COLO668 (cell line): ENCODE measurements around the gene SPOCK1.
"Not testable (repeated sequence)": the region's sequence is repeated elsewhere in the genome, so short reads cannot be mapped to it uniquely, and the experiment has no call there.

Source experiments
- DNase-seq: peaks from one replicate; lab custom pipeline; 2025; ENCODE audit not compliant: unreplicated experiment; lab: John Stamatoyannopoulos, UW

Gene SPOCK1

DNA sequence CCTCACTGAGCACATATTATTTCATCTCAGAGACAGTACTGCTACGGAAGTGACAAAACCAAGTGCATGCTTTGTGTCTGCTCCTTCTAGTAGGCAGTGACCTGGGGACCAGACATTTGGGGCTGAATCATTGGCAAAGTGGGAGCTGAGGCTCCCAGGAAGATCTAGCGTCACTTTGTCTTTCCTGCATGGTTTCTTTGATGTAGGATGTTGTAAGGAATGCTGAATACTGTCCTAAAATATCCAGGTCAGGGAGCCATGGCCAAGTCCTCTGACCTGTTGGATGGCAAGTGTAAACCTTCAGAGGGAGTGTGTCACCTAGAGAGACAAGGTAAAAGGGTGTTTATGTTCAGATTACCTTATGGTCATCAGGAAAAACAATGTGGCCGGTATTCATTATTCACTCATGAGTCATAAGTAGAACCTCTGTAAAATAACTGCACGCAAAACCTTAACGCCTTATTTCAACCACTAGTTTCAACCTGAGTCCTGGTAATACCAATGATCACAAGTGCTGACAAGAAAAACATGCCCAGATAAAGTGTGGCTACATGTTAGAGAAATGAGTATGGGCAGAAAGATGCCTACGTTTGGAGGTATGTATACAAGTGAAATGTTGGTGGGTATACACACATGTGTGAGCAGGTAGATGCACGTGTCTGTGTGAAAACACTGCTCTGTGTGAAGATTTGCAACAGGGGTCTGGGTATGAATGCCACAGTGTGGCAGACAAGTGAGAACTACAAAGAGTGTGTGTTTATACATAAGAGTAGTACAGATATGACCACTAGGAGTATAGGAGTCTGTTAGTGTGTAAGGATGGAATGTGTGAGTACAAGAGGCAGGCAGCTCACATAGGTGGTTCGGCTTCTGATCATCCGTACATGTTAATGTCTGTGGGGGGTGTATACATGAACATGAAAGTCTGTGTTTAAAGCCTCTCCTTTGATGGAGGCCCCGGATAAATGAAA is 263.9 kb downstream of the SPOCK1 start:
- DNase-seq, result no peak

- DNase-seq, result no peak
Observed at GRCh38 chr5:137233726-137234125, 265.4 kb downstream of the SPOCK1 start.

GRCh38 chr5:137233304-137233703 is 265.8 kb downstream of the SPOCK1 start:
- DNase-seq, result not testable (repeated sequence)

GRCh38 chr5:137231540-137231939 is 267.6 kb downstream of the SPOCK1 start:
- no peak for DNase-seq

GRCh38 chr5:137228816-137229215 is 270.3 kb downstream of the SPOCK1 start:
- DNase-seq, result no peak

GRCh38 chr5:137226081-137226480 is 273.0 kb downstream of the SPOCK1 start:
- DNase-seq, result no peak

DNA sequence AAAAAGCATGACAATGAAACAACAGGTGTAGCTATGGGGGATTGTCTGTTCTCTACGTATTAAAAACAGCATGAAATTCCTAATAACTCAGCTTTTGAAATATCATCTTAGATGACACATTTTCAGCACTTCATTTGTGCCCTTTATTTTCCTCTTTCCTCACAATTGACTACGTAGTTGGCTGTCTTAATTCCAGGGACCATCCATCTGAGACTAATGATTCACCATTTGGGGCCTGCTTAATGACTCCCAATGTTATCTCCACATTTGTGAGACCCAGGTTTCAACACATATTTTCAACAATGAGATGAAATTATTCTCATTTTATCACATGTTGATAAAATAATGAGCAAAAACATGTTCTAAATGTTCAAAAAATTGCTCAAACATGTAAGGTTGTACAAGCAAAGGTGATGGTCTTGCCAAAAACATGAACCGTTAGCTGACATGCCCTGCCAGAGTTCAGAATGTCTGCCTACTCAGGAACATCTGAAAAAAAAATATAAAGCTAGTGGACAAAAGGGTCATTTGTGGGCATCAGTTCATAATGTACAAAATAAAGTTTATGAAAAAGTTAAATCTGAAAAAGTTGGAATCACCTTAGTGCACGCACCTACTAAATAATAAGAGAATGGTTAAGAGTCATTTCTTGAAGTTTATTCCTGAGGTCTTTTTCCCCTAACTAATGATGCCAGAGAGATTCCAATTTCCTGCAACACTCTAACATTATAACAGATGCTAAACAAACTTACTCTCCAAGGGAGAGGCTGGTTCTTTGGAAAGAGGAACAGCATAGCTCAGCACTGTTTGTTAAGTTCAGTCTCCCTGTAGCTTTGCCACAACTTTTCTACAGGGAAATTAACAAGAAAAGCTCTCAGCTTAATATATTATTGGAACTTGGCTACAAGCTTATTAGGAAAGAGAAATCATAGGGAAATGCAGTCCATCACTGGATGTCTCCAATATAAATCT is 275.5 kb downstream of the SPOCK1 start:
- DNase-seq, result no peak

GRCh38 chr5:137221943-137222342 is 277.2 kb downstream of the SPOCK1 start:
- DNase-seq, result no peak

- no peak for DNase-seq
Observed at GRCh38 chr5:137220523-137220927, 278.6 kb downstream of the SPOCK1 start.

DNA sequence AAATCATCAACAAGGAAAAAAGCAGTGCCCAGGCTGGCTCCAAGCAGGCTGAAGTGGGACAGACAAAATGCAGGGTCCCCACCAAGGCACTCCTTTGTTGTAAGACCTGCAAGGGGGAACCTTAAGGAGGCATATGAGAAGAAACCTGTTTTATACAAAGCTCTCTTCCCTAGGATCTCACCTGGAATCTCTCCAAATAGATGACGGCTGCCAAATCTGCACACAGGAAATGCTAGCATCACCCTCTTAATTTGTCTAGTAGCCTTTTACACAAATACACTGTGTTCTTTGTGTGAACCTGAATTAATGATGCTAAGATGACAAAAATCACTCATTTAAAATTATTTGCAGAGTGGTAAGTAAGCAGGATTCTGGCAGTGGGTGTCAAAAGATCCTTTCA is 280.2 kb downstream of the SPOCK1 start:
- DNase-seq, result no peak

GRCh38 chr5:137218471-137218870 is 280.7 kb downstream of the SPOCK1 start:
- DNase-seq, result no peak

GRCh38 chr5:137217599-137218200 is 281.4 kb downstream of the SPOCK1 start:
- no peak for DNase-seq

GRCh38 chr5:137216976-137217598 is 282.0 kb downstream of the SPOCK1 start:
- no peak for DNase-seq

- no peak for DNase-seq
Observed at GRCh38 chr5:137215780-137216179, 283.3 kb downstream of the SPOCK1 start.

- DNase-seq, result no peak
Observed at GRCh38 chr5:137215261-137215660, 283.9 kb downstream of the SPOCK1 start.

DNA sequence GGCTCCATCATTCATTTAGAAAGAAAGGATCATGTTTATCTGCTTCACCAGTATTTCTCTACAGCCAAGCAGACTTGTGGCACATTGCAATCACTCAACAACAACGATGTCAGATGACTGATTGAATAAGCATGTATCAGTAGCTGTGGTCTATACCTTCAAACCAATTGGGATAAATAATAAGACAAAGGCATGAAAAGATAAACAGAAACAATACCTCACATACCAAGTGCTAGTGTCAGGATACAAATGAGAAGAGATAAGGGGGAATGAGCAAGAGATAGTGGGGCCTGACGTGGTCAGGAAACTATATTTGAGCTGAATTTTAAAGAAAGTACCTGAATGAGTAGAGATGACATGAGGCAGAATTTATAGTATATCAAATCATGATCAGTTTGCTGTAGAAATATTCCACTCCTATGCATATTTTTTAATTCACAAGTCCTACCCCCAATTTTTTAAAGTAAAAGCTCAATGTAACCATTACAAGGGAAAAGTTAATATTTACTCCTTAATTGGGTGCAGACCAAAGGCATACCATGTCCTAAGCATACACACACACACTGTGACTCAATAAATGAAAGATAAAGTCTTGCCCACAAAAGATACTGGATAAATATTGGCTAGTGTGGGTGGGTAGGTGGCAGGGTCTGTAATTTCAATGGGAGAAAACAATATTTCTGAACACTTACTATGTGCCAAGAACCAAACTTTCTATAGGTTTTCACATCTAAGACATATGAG is 284.5 kb downstream of the SPOCK1 start:
- no peak for DNase-seq

DNA sequence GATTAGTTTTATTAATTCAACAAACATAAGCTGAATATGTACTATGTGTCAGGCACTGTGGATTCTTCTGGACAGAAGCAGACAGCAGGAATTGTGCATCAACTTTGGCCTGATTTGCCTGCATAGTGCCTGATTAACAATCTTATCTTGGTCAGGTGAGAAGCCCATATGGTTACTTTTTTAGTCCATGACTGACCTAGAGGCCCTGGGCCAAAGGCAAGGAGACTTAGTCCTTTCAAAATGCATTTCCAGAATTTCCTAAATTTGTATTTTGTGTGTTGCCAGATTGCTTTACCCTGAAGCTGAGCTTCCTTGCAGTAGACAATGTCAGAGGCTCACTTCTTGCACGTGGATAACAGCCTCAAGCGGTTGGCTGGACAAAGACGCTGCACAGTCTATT is 286.7 kb downstream of the SPOCK1 start:
- no peak for DNase-seq

GRCh38 chr5:137209232-137209809 is 289.8 kb downstream of the SPOCK1 start:
- DNase-seq, result no peak

DNA sequence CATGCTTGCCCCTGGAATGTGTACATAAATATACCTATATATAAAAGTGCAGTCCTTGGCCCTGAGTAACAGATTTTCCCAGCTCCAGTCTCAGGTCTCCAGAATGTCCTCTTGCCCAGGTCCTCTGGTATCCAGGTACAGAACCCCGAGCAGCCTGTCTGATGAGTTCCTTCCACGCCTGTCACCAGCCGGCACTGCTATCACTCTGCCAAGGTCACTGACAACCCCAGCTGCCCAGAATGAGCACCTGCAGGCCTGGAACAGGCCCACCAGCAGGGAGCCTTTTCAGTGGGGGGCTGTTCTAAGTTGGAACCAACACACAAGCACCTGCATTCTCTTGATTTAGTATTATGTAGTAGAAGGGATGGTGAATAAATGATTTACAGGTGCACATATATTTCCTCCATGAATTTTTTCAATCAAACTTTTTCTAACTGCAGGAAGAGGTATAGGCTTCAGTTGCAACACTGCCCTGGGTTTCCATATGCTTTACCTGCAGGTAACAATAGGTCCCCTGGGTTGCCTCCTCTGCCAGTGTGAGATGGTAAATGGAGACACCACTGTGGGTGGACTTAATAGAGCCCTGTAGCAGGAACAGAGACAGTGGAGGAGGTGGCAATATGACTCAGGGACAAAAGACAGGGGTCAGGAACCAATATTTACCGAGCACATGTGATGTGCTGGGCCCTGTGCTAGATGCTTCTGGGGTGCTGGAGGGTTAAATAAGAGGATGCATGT is 291.9 kb downstream of the SPOCK1 start:
- no peak for DNase-seq
